K562 (cell line): Measurements from ENCODE around the gene YTHDF1. TPM values are rescaled to one million over a fixed set of nuclear protein-coding genes. Genes with fewer than 3 reads are reported as not detected.
A peak's percentile ranks its signal among the peaks of the same experiment; 100 is the strongest.

ENCODE experiments used
- ATAC-seq: fragments of 200-7000 bp; cut with Tn5 transposase; 3 replicates; pipeline ENCODE4 v1.9.1; 2020; ENCODE audit warnings: moderate library complexity
- BruUV-seq: library from RNA; stranded (reverse); fragments of 400-500 nt; replicated peaks from 2 replicates; lab custom pipeline; 2021; lab: Mats Ljungman, UMichigan
- CTCF ChIA-PET: fragments of 300-600 bp; formaldehyde crosslinking; extraction: SDS; loops from one replicate; lab custom pipeline; 2021; ENCODE audit warnings: low intra/inter-chr PET ratio; lab: Yijun Ruan, JAX
- POLR2A ChIA-PET: fragments of 300-600, 350-650 bp; sonication (Branson Sonifier 250); formaldehyde crosslinking; extraction: SDS; loops from one replicate; lab custom pipeline; 2021; ENCODE audit warnings: antibody characterized with exemption, inconsistent platforms; lab: Yijun Ruan, JAX
- DNase-seq, 4 experiments: peaks; one replicate each; pipeline versions ENCODE4 v3.0.0 to v3.0.0-alpha.2; 2011 to 2018; ENCODE audit warnings: low spot score in 3 of 4, mixed read lengths in 3 of 4; ENCODE audit errors: extremely low read depth in 1 of 4
- FAIRE-seq: peaks from 2 replicates; lab custom pipeline; 2011; peaks lifted over from hg19 to GRCh38; lab: Jason Lieb, UNC
- H2AFZ ChIP-seq: 2 replicates; pipeline ENCODE4 v1.6.0; 2011; ENCODE audit warnings: low read depth, low read length, control low read depth, inconsistent platforms
- H3K27ac ChIP-seq: fragments of 200-600 bp; 3 replicates; pipeline ENCODE4 v1.8.0; 2011; ENCODE audit warnings: low read depth, mild to moderate bottlenecking, control low read depth, inconsistent platforms, low read length, moderate library complexity, mixed read lengths; ENCODE audit errors: extremely low read depth
- H3K27me3 ChIP-seq, 2 experiments: fragments of 300-600 bp in 1 of 2; 2 replicates in 1 of 2; 3 replicates in 1 of 2; pipeline versions ENCODE4 v1.6.0 to v1.8.0; 2011; ENCODE audit warnings: inconsistent platforms in 2 of 2, low read length in 2 of 2, mild to moderate bottlenecking in 1 of 2, mixed read lengths in 1 of 2, moderate library complexity in 1 of 2; ENCODE audit not compliant: control insufficient read depth in 2 of 2, insufficient read depth in 2 of 2
- H3K36me3 ChIP-seq: fragments of 300-600 bp; 3 replicates; pipeline ENCODE4 v1.8.0; 2011; ENCODE audit warnings: mild to moderate bottlenecking, low read length, inconsistent platforms; ENCODE audit not compliant: control insufficient read depth, insufficient read depth
- H3K4me1 ChIP-seq, 2 experiments: fragments of 200-600 bp in 1 of 2; replicated peaks in 1 of 2; 2 replicates in 1 of 2; 3 replicates in 1 of 2; pipeline versions ENCODE4 v1.5.1 to v1.8.0; 2011; ENCODE audit warnings: inconsistent platforms in 2 of 2, low read length in 2 of 2, mild to moderate bottlenecking in 1 of 2, mixed read lengths in 1 of 2, moderate library complexity in 1 of 2; ENCODE audit not compliant: control insufficient read depth in 2 of 2, insufficient read depth in 2 of 2
- H3K4me2 ChIP-seq: 2 replicates; pipeline ENCODE4 v1.6.1; 2011; ENCODE audit warnings: low read length, control low read depth, inconsistent platforms, mixed read lengths; ENCODE audit not compliant: insufficient read depth
- H3K4me3 ChIP-seq: fragments of 200-600 bp; sonication (generic), shearing (Covaris generic); 2 replicates; pipeline ENCODE4 v1.5.1; 2016; ENCODE audit warnings: control low read depth, inconsistent platforms
- H3K79me2 ChIP-seq: fragments of 200-600 bp; 3 replicates; pipeline ENCODE4 v1.8.0; 2011; ENCODE audit warnings: low read length, inconsistent platforms; ENCODE audit not compliant: control insufficient read depth, insufficient read depth
- H3K9ac ChIP-seq, 2 experiments: 2 replicates each; pipeline versions ENCODE4 v1.6.0 to v1.6.1; 2011; ENCODE audit warnings: low read depth in 2 of 2, low read length in 2 of 2, control low read depth in 1 of 2, inconsistent platforms in 1 of 2, mild to moderate bottlenecking in 1 of 2, mixed read lengths in 1 of 2; ENCODE audit not compliant: insufficient read depth in 1 of 2
- H3K9me1 ChIP-seq: one replicate; pipeline ENCODE4 v1.6.0; 2011; ENCODE audit warnings: inconsistent platforms, mild to moderate bottlenecking, low read length, moderate library complexity; ENCODE audit not compliant: control insufficient read depth, insufficient read depth
- H3K9me3 ChIP-seq: replicated peaks from 2 replicates; pipeline ENCODE4 v1.5.1; 2011; ENCODE audit warnings: low read depth, low read length, inconsistent platforms; ENCODE audit not compliant: control insufficient read depth, insufficient read depth
- H4K20me1 ChIP-seq: replicated peaks from 2 replicates; pipeline ENCODE4 v1.6.1; 2011; ENCODE audit warnings: low read length, inconsistent platforms, mixed read lengths; ENCODE audit not compliant: control insufficient read depth, insufficient read depth
- ARID2 ChIP-seq: fragments of 450-650 bp; IDR thresholded peaks from 2 replicates; pipeline ENCODE4 v1.6.1; 2017; ENCODE audit warnings: antibody characterized with exemption, mild to moderate bottlenecking
- BCOR ChIP-seq: fragments of 450-650 bp; IDR thresholded peaks from 2 replicates; pipeline ENCODE4 v1.6.1; 2016
- C11orf30 ChIP-seq: fragments of 450-650 bp; IDR thresholded peaks from 2 replicates; pipeline ENCODE4 v1.6.1; 2016; ENCODE audit warnings: low read depth, mild to moderate bottlenecking
- CC2D1A ChIP-seq: fragments of 450-650 bp; IDR thresholded peaks from 2 replicates; pipeline ENCODE4 v1.6.1; 2017; ENCODE audit warnings: mild to moderate bottlenecking
- HOXB6 ChIP-seq: fragments of 250-450 bp; sonication (Bioruptor Pico); IDR thresholded peaks from 2 replicates; pipeline ENCODE4 v1.5.1; 2022; ENCODE audit warnings: mild to moderate bottlenecking, borderline replicate concordance
- RAD21 ChIP-seq, 2 experiments: fragments of 250-450 bp in 1 of 2; fragments of 450-650 bp in 1 of 2; sonication (Bioruptor Pico) in 1 of 2; formaldehyde crosslinking in 1 of 2; IDR thresholded peaks in 1 of 2; conservative IDR thresholded peaks in 1 of 2; 2 replicates each; pipeline versions ENCODE4 v1.4.0 to v1.8.0; 2020 to 2022; ENCODE audit warnings: mild to moderate bottlenecking in 2 of 2, moderate library complexity in 1 of 2
- REST ChIP-seq, 2 experiments: fragments of 450-650 bp; formaldehyde crosslinking in 1 of 2; IDR thresholded peaks; 2 replicates each; pipeline versions ENCODE4 v1.4.0 to v1.6.1; 2014 to 2020; ENCODE audit warnings: mild to moderate bottlenecking in 2 of 2, borderline replicate concordance in 1 of 2, low read depth in 1 of 2
- ZNF449 ChIP-seq: fragments of 250-450 bp; sonication (Bioruptor Pico); IDR thresholded peaks from 2 replicates; pipeline ENCODE4 v1.8.0; 2022; ENCODE audit warnings: moderate library complexity, mild to moderate bottlenecking, inconsistent platforms
- WGBS: fragments of 100-300 bp; shearing (Covaris generic); methylation state at CpG from one replicate; pipeline ENCODE4 v1.1.6; 2016; ENCODE audit warnings: low coverage, mixed read lengths; ENCODE audit not compliant: insufficient coverage; ENCODE audit errors: missing lambda C conversion rate; 5-methylcytosine and 5-hydroxymethylcytosine counted together
- in situ Hi-C: fragments of 300-500 bp; cut with MboI; formaldehyde crosslinking; loops from 4 replicates; pipeline ENCODE4 v1.15.0; 2018; ENCODE audit warnings: inconsistent platforms, mixed read lengths
- intact Hi-C: fragments of 100-400 bp; cut with micrococcal nuclease; formaldehyde crosslinking; loops from 2 replicates; pipeline ENCODE4 v1.14.2; 2022
- polyA plus RNA-seq, 8 experiments: library from polyadenylated mRNA; depleted of rRNA in 4 of 8; stranded (reverse) in 5 of 8; unstranded in 3 of 8; fragments of >200 nt; fragmentation: Nextera tagmentation in 2 of 8; fragmentation: Illumina TruSeq in 1 of 8; extraction: Ambion mirVana in 2 of 8; extraction: Trizol in 1 of 8; gene quantifications; 2 replicates each; pipeline versions ENCODE4 v1.2.1 to v1.2.3, GENCODE V29; 2011 to 2014; ENCODE audit warnings: inconsistent platforms in 1 of 8, missing spikeins in 1 of 8
- total RNA-seq, 7 experiments: library from RNA; depleted of rRNA in 6 of 7; stranded (reverse); fragments of >200 nt in 6 of 7; fragmentation: Illumina TruSeq in 2 of 7; extraction: Trizol in 2 of 7; gene quantifications; 2 replicates each; pipeline versions ENCODE4 v1.2.1 to v1.2.3, GENCODE V29; 2011 to 2021; ENCODE audit warnings: low replicate concordance in 1 of 7

Gene YTHDF1
- total and polyA plus RNA-seq, 9 of the 15 experiments (the other 6 are each of a cell fraction or from before 2014, with no cell fraction given) = 10.1 to 42.4 (median 27.8) TPM

- Histone ChIP-seq H3K4me3 (no peak overlapping the region), H3K9me1 (no peaks in the 10 kb centered on the region), H3K4me2 (no peak overlapping the region), H3K9ac (no peak overlapping the region), H3K79me2 (no peaks in the 10 kb centered on the region), H4K20me1 (no peaks in the 10 kb centered on the region), H3K27ac (no peak overlapping the region), H3K36me3 (no peaks in the 10 kb centered on the region), H3K4me1 (peaks cover 0 to 25% of the 10 kb centered on the region in 2 experiments; a peak in 2 of 5 replicates), H3K27me3 (peaks cover 0 to 40% of the 10 kb centered on the region in 2 experiments), H2AFZ (no peak overlapping the region), H3K9me3 (no peaks in the 10 kb centered on the region)
- ChIA-PET CTCF (interaction anchor here (0.5 to 0.8 kb wide), 3 partner anchors 28 to 159 kb away, joined by 3 to 6 read pairs (median 4); no protein-coding TSS in a partner anchor), POLR2A (interaction anchor here (0.6 to 1.4 kb wide), 8 partner anchors 8 to 325 kb away, joined by 3 to 5 read pairs (median 3); partner anchors contain the start of gene ARFGAP1)
- DNase-seq = peak; percentile 49 to 70 (median 58)
- peak; percentile 83 for ATAC-seq
- BruUV-seq = no TSS peak
- 7% methylated on average over 11 of the region's 12 CpGs for whole genome bisulfite sequencing
- intact Hi-C loops = loop anchor here (5.0 kb wide), 1 partner anchor 159 kb away; no protein-coding TSS in a partner anchor
- in situ Hi-C loops = no loop called here
- FAIRE-seq = peak; percentile 72
- TF ChIP-seq ARID2 (0 out of 2 replicates have a peak, but pooled peaks have one; percentile 11), REST (IDR thresholded peaks at IDR 0.05; ENCODE audit: borderline replicate concordance) (peak; percentile 75), REST (CRISPR knock-in tag; IDR thresholded peaks at IDR 0.05; ENCODE audit: low read depth) (no peak), BCOR (peak; percentile 87), RAD21 (CRISPR knock-in tag; conservative IDR thresholded peaks at IDR 0.05 in 1 of 2, IDR thresholded peaks at IDR 0.05 in 1 of 2) (peak; percentile 40 to 86), HOXB6 (CRISPR knock-in tag) (no peak), ZNF449 (CRISPR knock-in tag) (no peak), CC2D1A (peak; percentile 55; the same call in 1 of the 2 replicates), C11orf30 (no peak)
These were observed 7.3 kb upstream of the YTHDF1 start for GRCh38 chr20:63223121-63223825.
